HepG2 (cell line): Measurements from ENCODE around the gene LRATD1.

ENCODE experiments used
- ATF1 ChIP-seq: IDR thresholded peaks from 2 replicates; pipeline ENCODE4 v1.6.1; 2016; ENCODE audit warnings: mild to moderate bottlenecking, control low read depth
- HOXA5 ChIP-seq: sonication (generic); formaldehyde crosslinking; IDR thresholded peaks from 2 replicates; pipeline ENCODE4 v1.4.0; 2020; ENCODE audit warnings: missing genetic modification reagents
- JUND ChIP-seq: sonication (generic); formaldehyde crosslinking; IDR thresholded peaks from 2 replicates; pipeline ENCODE4 v1.8.0; 2022; ENCODE audit warnings: mild to moderate bottlenecking, missing genetic modification reagents
- MAFK ChIP-seq, 2 experiments: IDR thresholded peaks in 1 of 2; conservative IDR thresholded peaks in 1 of 2; 2 replicates each; pipeline ENCODE4 v1.6.1; 2011; ENCODE audit warnings: improper control_type of control experiment in 2 of 2, low read length in 2 of 2
- PHF21A ChIP-seq: sonication (generic); formaldehyde crosslinking; IDR thresholded peaks from 2 replicates; pipeline ENCODE4 v1.5.0; 2020; ENCODE audit warnings: mild to moderate bottlenecking, missing genetic modification reagents
- SMAD3 ChIP-seq: sonication (generic); formaldehyde crosslinking; IDR thresholded peaks from 2 replicates; pipeline ENCODE4 v1.4.0; 2020; ENCODE audit warnings: missing genetic modification reagents
- SPEN ChIP-seq: sonication (generic); formaldehyde crosslinking; IDR thresholded peaks from 2 replicates; pipeline ENCODE4 v1.5.1; 2020; ENCODE audit warnings: low read depth, mild to moderate bottlenecking, missing genetic modification reagents
- ZNF558 ChIP-seq: sonication (generic); formaldehyde crosslinking; IDR thresholded peaks from 2 replicates; pipeline ENCODE4 v1.9.0; 2022; ENCODE audit warnings: mild to moderate bottlenecking, missing genetic modification reagents, borderline replicate concordance
- ZNF607 ChIP-seq: sonication (generic); formaldehyde crosslinking; IDR thresholded peaks from 2 replicates; pipeline ENCODE4 v1.5.1; 2020; ENCODE audit warnings: missing genetic modification reagents, mild to moderate bottlenecking, borderline replicate concordance
- ZZZ3 ChIP-seq: sonication (generic); formaldehyde crosslinking; IDR thresholded peaks from 2 replicates; pipeline ENCODE4 v1.4.0; 2020; ENCODE audit warnings: missing genetic modification reagents, mild to moderate bottlenecking, borderline replicate concordance
- TF ChIP-seq, protein P1 (sequence below): IDR thresholded peaks from 2 replicates; pipeline ENCODE4 v1.6.1; 2018; ENCODE audit warnings: missing genetic modification reagents
- TF ChIP-seq, protein P2 (sequence below): sonication (generic); formaldehyde crosslinking; IDR thresholded peaks from 2 replicates; pipeline ENCODE4 v1.4.0; 2020; ENCODE audit warnings: missing genetic modification reagents
- TF ChIP-seq, protein P3 (sequence below): sonication (generic); formaldehyde crosslinking; IDR thresholded peaks from 2 replicates; pipeline ENCODE4 v1.8.1; 2022; ENCODE audit warnings: low read depth, mild to moderate bottlenecking, missing genetic modification reagents
- TF ChIP-seq, protein P4 (sequence below): sonication (generic); formaldehyde crosslinking; IDR thresholded peaks from 2 replicates; pipeline ENCODE4 v1.5.0; 2020; ENCODE audit warnings: missing genetic modification reagents

DNA sequence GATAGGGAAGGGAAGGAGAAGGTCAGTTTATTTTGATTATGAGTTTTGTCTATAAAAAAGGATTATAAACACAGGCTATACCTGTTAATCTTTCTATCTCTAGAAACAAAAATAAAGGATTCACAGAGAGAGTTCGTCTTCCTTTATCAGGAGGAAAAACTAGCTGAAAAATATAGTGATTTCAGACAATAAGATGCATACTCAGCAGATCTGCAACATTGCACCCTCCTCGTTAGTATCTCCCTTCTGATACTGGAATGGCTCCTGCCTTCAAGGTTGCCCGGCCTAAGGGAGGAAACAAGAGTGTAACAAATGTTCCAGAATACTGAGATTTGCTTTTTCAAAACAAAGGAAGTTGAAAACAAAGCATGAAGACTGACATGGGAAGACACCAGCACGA is 48.7 kb upstream of the LRATD1 start:
- TF ChIP-seq, protein P1, sequence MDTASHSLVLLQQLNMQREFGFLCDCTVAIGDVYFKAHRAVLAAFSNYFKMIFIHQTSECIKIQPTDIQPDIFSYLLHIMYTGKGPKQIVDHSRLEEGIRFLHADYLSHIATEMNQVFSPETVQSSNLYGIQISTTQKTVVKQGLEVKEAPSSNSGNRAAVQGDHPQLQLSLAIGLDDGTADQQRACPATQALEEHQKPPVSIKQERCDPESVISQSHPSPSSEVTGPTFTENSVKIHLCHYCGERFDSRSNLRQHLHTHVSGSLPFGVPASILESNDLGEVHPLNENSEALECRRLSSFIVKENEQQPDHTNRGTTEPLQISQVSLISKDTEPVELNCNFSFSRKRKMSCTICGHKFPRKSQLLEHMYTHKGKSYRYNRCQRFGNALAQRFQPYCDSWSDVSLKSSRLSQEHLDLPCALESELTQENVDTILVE (CRISPR knock-in tag) = no peak
- TF ChIP-seq ZNF607 (CRISPR knock-in tag) (no peak), JUND (CRISPR knock-in tag) (no peak), PHF21A (CRISPR knock-in tag) (no peak), ZNF558 (CRISPR knock-in tag) (no peak), MAFK (conservative IDR thresholded peaks at IDR 0.05 in 1 of 2, IDR thresholded peaks at IDR 0.05 in 1 of 2; ENCODE audit: low read length in 2 of 2) (peak; percentile 65 to 81), SPEN (CRISPR knock-in tag) (no peak), SMAD3 (no peak), HOXA5 (no peak), ATF1 (CRISPR knock-in tag) (no peak), ZZZ3 (CRISPR knock-in tag) (no peak)
- TF ChIP-seq, protein P2, sequence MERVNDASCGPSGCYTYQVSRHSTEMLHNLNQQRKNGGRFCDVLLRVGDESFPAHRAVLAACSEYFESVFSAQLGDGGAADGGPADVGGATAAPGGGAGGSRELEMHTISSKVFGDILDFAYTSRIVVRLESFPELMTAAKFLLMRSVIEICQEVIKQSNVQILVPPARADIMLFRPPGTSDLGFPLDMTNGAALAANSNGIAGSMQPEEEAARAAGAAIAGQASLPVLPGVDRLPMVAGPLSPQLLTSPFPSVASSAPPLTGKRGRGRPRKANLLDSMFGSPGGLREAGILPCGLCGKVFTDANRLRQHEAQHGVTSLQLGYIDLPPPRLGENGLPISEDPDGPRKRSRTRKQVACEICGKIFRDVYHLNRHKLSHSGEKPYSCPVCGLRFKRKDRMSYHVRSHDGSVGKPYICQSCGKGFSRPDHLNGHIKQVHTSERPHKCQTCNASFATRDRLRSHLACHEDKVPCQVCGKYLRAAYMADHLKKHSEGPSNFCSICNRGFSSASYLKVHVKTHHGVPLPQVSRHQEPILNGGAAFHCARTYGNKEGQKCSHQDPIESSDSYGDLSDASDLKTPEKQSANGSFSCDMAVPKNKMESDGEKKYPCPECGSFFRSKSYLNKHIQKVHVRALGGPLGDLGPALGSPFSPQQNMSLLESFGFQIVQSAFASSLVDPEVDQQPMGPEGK (CRISPR knock-in tag) = no peak
- TF ChIP-seq, protein P3, sequence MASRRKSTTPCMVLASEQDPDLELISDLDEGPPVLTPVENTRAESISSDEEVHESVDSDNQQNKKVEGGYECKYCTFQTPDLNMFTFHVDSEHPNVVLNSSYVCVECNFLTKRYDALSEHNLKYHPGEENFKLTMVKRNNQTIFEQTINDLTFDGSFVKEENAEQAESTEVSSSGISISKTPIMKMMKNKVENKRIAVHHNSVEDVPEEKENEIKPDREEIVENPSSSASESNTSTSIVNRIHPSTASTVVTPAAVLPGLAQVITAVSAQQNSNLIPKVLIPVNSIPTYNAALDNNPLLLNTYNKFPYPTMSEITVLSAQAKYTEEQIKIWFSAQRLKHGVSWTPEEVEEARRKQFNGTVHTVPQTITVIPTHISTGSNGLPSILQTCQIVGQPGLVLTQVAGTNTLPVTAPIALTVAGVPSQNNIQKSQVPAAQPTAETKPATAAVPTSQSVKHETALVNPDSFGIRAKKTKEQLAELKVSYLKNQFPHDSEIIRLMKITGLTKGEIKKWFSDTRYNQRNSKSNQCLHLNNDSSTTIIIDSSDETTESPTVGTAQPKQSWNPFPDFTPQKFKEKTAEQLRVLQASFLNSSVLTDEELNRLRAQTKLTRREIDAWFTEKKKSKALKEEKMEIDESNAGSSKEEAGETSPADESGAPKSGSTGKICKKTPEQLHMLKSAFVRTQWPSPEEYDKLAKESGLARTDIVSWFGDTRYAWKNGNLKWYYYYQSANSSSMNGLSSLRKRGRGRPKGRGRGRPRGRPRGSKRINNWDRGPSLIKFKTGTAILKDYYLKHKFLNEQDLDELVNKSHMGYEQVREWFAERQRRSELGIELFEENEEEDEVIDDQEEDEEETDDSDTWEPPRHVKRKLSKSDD = no peak
- TF ChIP-seq, protein P4, sequence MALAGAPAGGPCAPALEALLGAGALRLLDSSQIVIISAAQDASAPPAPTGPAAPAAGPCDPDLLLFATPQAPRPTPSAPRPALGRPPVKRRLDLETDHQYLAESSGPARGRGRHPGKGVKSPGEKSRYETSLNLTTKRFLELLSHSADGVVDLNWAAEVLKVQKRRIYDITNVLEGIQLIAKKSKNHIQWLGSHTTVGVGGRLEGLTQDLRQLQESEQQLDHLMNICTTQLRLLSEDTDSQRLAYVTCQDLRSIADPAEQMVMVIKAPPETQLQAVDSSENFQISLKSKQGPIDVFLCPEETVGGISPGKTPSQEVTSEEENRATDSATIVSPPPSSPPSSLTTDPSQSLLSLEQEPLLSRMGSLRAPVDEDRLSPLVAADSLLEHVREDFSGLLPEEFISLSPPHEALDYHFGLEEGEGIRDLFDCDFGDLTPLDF = no peak
